ENCODE data around the gene EYA2. TPM values are rescaled to one million over a fixed set of nuclear protein-coding genes. Genes with fewer than 3 reads are reported as not detected.

The EYA2 gene
- total RNA-seq, 4 donors from 2014 or later, result 9.7 to 22.1 (median 14.3) TPM

DNA sequence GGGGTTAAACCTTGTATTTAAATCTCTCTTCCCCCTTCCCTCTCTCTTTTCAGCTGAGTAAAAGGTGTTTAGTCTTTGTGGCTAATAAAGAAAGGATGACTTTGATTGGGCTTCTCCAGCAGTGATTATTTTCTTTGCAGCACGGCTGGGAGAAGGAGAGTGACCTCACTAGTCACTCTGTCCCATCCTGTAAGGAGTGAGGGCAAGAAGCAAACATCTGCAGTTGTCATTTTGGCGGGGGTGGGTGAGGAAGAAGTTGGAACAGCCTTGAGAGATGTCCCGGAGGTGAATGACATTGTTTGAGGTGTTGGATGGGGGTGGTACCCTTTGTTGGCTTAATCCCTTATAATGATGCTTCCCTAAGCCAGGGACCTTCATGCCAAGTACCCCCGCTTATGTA is 223.6 kb downstream of the EYA2 start:
- H3K27me3 ChIP-seq, result no peaks in the 10 kb centered on the region
- H3K36me3 ChIP-seq, result peaks cover 0 to 25% (median 0%) of the 10 kb centered on the region in 3 donors
- WGBS, 2 donors, result 15 to 19% methylated on average over 4 of the region's 4 CpGs
- no peak for DNase-seq
- TF ChIP-seq, protein P1, sequence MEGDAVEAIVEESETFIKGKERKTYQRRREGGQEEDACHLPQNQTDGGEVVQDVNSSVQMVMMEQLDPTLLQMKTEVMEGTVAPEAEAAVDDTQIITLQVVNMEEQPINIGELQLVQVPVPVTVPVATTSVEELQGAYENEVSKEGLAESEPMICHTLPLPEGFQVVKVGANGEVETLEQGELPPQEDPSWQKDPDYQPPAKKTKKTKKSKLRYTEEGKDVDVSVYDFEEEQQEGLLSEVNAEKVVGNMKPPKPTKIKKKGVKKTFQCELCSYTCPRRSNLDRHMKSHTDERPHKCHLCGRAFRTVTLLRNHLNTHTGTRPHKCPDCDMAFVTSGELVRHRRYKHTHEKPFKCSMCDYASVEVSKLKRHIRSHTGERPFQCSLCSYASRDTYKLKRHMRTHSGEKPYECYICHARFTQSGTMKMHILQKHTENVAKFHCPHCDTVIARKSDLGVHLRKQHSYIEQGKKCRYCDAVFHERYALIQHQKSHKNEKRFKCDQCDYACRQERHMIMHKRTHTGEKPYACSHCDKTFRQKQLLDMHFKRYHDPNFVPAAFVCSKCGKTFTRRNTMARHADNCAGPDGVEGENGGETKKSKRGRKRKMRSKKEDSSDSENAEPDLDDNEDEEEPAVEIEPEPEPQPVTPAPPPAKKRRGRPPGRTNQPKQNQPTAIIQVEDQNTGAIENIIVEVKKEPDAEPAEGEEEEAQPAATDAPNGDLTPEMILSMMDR (IDR thresholded peaks at IDR 0.05), result no peak
- TF ChIP-seq POLR2A (IDR thresholded peaks at IDR 0.05), result no peak
- intact Hi-C loops (cut with DNase I), result no loop called here
- no peak overlapping the region for H3K4me3 ChIP-seq
- H3K4me1 ChIP-seq, result peaks cover 6 to 24% (median 8%) of the 10 kb centered on the region in 3 donors
- peak overlapping the region; percentile 22 to 71 (median 50) for H3K27ac ChIP-seq
- no peaks in the 10 kb centered on the region for H3K9me3 ChIP-seq

DNA sequence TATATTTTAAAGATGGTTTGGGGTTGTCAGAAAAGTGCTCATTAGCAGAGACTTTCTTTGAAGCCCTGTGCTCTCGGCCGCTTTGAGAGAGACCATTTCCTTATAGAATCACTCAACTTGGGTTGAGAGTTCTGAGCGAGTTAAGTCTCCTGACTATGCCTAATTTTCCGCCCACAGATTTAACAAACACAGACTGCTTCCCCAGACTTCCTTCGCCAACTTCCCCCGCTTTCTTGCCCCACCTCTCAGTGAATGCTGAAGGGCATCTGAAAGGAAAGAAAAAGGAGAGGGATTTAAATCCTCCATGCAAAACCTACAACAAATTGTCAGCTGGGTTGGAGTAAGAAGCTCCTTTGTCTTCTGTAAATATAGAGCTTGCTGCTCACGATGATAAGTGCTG is 224.0 kb downstream of the EYA2 start:
- WGBS, 2 donors, result 19 to 29% methylated on average over 7 of the region's 7 CpGs
- H3K36me3 ChIP-seq, result peaks cover 0 to 25% (median 0%) of the 10 kb centered on the region in 3 donors
- no peaks in the 10 kb centered on the region for H3K27me3 ChIP-seq
- no peak for DNase-seq
- peaks cover 6 to 27% (median 8%) of the 10 kb centered on the region in 3 donors for H3K4me1 ChIP-seq
- peak overlapping the region in 3 of 4 donors; percentile 45 to 71 (median 54) for H3K27ac ChIP-seq
- intact Hi-C loops (cut with DNase I), result no loop called here
- no peak for TF ChIP-seq POLR2A (IDR thresholded peaks at IDR 0.05)
- TF ChIP-seq, protein P1 (IDR thresholded peaks at IDR 0.05), result no peak
- no peaks in the 10 kb centered on the region for H3K9me3 ChIP-seq
- no peak overlapping the region for H3K4me3 ChIP-seq

DNA sequence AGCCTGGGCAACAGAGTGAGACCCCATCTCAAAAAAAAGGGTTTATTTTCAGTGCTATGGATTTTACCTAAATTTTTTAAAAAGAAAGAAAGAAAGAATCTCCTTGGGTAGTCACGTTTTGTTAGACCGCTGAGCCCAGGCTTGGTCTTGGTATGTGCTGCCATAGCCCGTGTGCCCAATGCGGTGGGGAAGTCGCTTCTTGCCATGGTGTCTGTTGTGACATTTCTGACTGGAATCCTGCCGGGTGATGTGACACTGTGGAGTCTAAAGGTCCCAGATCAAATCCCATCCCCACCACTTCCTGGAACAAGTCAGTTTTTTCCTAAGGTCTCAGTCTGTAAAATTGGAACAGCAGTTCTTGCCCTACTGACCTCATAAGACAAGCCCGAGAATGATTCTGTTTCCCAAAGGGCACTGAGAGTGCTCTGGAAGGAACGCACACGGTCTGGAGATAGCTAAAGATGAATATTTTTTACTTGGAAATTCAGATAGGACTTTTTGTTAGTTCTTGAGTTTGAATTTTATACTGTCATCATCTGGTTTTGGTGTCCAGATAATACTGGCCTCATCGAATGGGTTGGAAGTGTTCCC is 225.8 kb downstream of the EYA2 start:
- WGBS, 2 donors, result 85 to 89% methylated on average over 10 of the region's 10 CpGs
- intact Hi-C loops (cut with DNase I), result no loop called here

DNA sequence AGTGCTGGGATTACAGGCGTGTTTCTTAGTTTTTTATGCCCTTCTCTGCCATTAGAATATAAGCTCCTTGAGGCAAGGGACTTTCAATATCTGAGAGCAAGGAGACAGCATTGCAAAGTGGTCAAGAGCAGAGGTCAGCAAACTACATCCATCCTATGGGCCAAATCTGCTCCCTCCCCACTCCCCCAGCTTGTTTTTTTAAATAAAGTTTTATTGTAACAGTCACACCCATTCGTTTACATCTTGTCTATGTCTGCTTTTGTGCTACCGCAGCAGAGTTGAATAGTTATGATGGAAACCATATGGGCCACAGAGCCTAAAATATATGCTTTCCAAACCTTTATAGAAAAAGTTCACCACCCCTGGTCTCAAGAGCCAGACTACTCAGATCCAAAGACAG is 227.9 kb downstream of the EYA2 start:
- 86% methylated on average over 3 of the region's 3 CpGs for WGBS, 2 donors
- DNase-seq, result no peak
- H3K4me3 ChIP-seq, result no peak overlapping the region
- H3K4me1 ChIP-seq, result peaks cover 33 to 62% (median 33%) of the 10 kb centered on the region in 3 donors
- TF ChIP-seq, protein P1 (IDR thresholded peaks at IDR 0.05), result no peak
- TF ChIP-seq POLR2A (IDR thresholded peaks at IDR 0.05), result no peak
- no peaks in the 10 kb centered on the region for H3K9me3 ChIP-seq
- intact Hi-C loops (cut with DNase I), result no loop called here
- H3K27ac ChIP-seq, result no peak overlapping the region
- no peaks in the 10 kb centered on the region for H3K36me3 ChIP-seq
- no peaks in the 10 kb centered on the region for H3K27me3 ChIP-seq

More for the DNA sequence above, 225.8 kb downstream of the EYA2 start:
- Histone ChIP-seq H3K27ac (no peak overlapping the region), H3K4me1 (peaks cover 19 to 45% (median 21%) of the 10 kb centered on the region in 3 donors), H3K27me3 (no peaks in the 10 kb centered on the region), H3K36me3 (peaks cover 0 to 9% (median 0%) of the 10 kb centered on the region in 3 donors), H3K9me3 (no peaks in the 10 kb centered on the region), H3K4me3 (no peak overlapping the region)
- TF ChIP-seq, protein P1 (IDR thresholded peaks at IDR 0.05), result no peak
- TF ChIP-seq POLR2A (IDR thresholded peaks at IDR 0.05), result no peak
- no peak for DNase-seq

DNA sequence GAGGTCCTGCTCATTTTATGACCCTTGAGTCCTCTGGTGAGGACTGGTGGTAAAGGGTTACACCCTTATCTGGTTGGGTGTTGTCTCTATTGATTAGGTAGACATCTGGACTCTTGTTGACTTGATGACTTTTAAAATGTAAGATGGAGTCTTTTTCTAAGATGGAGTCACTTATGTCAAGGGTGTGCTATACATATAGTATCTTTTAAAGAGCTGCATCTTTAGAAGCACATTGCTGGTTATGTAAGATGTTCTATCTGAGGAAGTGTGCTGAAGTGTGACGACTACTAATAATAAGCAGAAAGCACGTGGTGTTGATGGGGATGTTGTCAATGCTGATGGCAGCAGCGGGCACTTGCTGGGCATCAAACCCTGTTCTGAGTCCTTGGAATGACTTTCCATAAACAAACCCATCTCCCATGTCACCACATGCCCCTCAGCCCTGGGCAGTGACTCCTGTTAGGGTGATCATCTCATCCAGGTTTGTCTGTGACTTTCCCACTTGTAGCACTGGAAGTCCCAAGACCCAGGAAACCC is 229.6 kb downstream of the EYA2 start:
- TF ChIP-seq POLR2A (IDR thresholded peaks at IDR 0.05), result no peak
- TF ChIP-seq, protein P1 (IDR thresholded peaks at IDR 0.05), result no peak
- intact Hi-C loops (cut with DNase I), result no loop called here
- Histone ChIP-seq H3K27ac (peak overlapping the region; percentile 73 to 92 (median 88)), H3K9me3 (no peaks in the 10 kb centered on the region), H3K27me3 (no peaks in the 10 kb centered on the region), H3K4me1 (peaks cover 34 to 52% (median 34%) of the 10 kb centered on the region in 3 donors), H3K4me3 (no peak overlapping the region), H3K36me3 (no peaks in the 10 kb centered on the region)
- no peak for DNase-seq
- WGBS, 2 donors, result 10 to 23% methylated on average over 3 of the region's 3 CpGs
